Measurements from ENCODE around the gene ZNF830. TPM values are rescaled to one million over a fixed set of nuclear protein-coding genes. Genes with fewer than 3 reads are reported as not detected.
"Not testable (repeated sequence)": the region's sequence is repeated elsewhere in the genome, so short reads cannot be mapped to it uniquely, and the experiment has no call there.

The ZNF830 gene
- total RNA-seq, 1 donor = 13.0 TPM

DNA sequence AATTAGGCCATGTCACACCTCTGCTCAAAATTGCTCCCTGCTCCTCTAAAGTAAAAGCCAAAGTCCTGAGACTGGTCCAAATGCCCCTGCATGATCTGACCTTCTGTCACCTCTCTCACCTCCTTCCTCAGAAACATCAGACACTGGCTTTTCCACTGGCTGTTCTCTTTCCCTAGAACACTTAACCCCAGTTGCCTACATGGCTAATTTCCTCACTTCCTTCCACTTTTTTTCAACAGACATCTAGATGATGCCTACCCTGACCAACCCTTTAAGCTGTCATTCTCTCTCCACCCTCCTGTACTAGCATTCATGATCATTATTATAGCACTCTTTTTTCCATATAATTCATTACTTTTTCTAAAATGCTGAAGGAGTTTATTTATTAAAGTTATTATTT lies 31.1 kb upstream of the ZNF830 start:
- H3K4me3 ChIP-seq (ENCODE audit: low read depth, low read length) = no peak overlapping the region
- TF ChIP-seq, protein P1, sequence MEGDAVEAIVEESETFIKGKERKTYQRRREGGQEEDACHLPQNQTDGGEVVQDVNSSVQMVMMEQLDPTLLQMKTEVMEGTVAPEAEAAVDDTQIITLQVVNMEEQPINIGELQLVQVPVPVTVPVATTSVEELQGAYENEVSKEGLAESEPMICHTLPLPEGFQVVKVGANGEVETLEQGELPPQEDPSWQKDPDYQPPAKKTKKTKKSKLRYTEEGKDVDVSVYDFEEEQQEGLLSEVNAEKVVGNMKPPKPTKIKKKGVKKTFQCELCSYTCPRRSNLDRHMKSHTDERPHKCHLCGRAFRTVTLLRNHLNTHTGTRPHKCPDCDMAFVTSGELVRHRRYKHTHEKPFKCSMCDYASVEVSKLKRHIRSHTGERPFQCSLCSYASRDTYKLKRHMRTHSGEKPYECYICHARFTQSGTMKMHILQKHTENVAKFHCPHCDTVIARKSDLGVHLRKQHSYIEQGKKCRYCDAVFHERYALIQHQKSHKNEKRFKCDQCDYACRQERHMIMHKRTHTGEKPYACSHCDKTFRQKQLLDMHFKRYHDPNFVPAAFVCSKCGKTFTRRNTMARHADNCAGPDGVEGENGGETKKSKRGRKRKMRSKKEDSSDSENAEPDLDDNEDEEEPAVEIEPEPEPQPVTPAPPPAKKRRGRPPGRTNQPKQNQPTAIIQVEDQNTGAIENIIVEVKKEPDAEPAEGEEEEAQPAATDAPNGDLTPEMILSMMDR (IDR thresholded peaks at IDR 0.05; ENCODE audit: insufficient read depth, low read depth, low read length) = no peak

DNA sequence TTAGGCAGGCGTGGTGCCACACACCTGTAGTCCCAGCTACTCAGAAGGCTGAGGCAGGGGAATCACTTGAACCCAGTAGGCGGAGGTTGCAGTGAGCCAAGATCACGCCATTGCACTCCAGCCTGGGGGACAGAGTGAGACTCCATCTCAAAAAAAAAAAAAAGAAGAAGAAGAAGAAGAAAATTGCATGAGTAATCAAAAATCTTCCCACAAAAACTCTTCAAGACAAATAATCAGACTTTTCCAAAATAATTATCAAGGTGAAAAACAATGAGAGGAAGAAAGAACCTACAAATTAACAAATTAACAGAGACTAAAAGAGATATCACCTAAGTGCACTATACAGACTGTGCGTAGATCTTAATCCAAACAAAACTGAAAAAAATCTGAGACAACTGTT lies 10.6 kb upstream of the ZNF830 start:
- DNase-seq (ENCODE audit: low read depth) = not testable (repeated sequence)

More for the DNA sequence above, 31.1 kb upstream of the ZNF830 start:
- DNase-seq (ENCODE audit: low read depth) = no peak

DNA sequence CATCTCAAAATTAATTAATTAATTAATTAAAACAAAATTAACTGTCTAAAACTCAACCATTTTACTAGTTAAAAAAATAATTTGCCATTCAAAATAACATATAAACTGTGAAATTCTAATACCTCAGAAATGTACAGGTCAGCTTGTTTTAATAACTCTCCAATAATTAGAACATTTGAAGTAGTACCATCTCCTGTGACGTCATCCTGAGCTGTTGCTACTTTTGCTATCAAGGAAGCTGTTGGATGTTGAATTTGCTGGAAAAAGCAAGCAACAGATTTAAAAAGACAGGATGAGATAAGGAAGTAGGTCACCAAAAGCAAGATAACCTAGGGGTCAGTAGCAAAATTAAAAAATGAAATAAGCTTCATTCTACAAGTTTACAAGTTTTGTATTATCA lies 2.9 kb upstream of the ZNF830 start:
- H3K4me3 ChIP-seq (ENCODE audit: low read depth, low read length) = no peak overlapping the region
- TF ChIP-seq, protein P1 (IDR thresholded peaks at IDR 0.05; ENCODE audit: insufficient read depth, low read depth, low read length) = no peak

More for the DNA sequence above, 10.6 kb upstream of the ZNF830 start:
- H3K4me3 ChIP-seq (ENCODE audit: low read depth, low read length) = not testable (repeated sequence)

DNA sequence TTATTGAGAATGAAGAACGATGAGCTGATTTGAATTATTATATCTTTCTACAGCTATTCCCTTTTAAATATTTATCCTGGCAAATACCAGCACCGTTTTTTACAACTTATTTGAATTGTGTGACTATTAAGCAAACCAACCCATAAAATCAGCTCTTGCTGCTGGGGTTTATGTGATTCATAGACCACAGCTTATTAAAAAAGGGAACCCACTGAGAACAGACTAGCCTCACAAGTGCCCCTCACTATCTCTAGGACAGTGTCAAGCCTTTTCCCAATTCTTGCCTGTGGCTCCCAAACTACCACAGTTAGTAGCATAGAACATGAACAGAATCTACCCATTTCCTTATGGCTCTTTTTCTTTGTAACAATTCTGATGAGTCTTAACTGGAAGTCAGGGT lies 12.8 kb downstream of the ZNF830 start:
- H3K4me3 ChIP-seq (ENCODE audit: low read depth, low read length) = no peak overlapping the region
- TF ChIP-seq, protein P1 (IDR thresholded peaks at IDR 0.05; ENCODE audit: insufficient read depth, low read depth, low read length) = no peak
- DNase-seq (ENCODE audit: low read depth) = peak; percentile 57

More for the DNA sequence above, 2.9 kb upstream of the ZNF830 start:
- DNase-seq (ENCODE audit: low read depth) = no peak

DNA sequence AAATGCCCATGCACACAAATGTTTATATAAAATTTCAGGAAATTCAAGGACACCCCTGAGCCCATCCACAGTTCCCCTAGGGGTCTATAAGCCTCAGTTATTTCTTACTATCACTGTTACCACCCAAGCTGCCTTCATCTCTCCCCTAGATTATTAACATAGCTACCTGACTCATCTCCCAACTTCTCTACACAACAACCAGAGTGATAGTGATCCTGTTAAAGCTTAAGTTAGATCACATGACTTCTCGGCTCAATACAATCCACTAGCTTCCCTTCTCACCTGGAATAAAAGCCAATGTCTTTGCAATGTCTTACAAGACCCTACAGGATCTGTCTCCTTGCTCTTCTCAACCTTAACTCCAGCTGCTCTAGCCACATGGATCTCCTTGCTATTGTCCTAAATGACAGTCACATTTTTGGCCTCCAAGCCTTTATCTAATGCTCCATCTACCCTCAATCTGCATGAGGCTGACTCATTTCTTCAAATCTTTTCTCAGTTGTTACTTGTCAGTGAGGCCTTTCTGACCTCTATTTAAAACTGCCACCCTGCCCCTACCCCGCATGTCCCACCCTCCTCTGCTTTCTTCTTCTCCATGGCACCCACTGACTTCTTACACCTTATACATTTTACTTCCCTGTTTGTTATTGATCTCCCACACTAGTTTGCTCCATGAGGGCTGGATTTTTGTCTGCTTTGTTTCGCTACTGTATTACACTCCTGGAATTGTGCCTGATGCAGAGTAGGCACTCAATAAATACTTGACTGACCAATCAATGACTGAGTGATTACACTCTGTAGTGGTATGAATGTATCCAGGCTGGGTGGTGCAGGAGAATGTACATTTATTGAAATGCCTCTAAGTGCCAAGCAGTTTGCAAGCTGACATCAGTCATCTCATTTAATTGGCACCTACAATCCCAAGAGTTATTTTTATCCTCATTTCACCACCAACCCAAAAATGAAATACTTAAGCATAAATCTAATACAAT lies 13.8 kb downstream of the ZNF830 start:
- no peak for DNase-seq (ENCODE audit: low read depth)
- TF ChIP-seq, protein P1 (IDR thresholded peaks at IDR 0.05; ENCODE audit: insufficient read depth, low read depth, low read length) = no peak

DNA sequence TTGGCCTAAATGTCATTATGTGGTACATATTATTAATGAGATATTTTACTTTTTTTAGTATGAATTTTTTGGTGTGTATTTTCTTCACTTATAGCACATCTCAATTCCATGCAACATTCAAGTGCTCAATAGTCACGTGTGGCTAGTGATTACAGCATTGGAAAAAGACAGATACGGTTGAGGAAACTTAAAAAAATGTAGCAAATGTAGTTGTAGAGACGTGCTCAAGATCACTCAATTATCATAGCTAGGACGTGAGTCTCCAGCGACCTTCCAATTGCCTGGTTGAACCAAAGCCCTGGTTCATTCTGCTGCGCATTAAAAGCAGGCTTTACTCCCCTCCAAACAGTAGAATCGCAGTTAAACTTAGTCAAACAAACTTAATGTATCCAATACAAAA lies 17.8 kb downstream of the ZNF830 start:
- H3K4me3 ChIP-seq (ENCODE audit: low read depth, low read length) = no peak overlapping the region
- TF ChIP-seq, protein P1 (IDR thresholded peaks at IDR 0.05; ENCODE audit: insufficient read depth, low read depth, low read length) = no peak
- DNase-seq (ENCODE audit: low read depth) = no peak

More for the DNA sequence above, 13.8 kb downstream of the ZNF830 start:
- H3K4me3 ChIP-seq (ENCODE audit: low read depth, low read length) = no peak overlapping the region

DNA sequence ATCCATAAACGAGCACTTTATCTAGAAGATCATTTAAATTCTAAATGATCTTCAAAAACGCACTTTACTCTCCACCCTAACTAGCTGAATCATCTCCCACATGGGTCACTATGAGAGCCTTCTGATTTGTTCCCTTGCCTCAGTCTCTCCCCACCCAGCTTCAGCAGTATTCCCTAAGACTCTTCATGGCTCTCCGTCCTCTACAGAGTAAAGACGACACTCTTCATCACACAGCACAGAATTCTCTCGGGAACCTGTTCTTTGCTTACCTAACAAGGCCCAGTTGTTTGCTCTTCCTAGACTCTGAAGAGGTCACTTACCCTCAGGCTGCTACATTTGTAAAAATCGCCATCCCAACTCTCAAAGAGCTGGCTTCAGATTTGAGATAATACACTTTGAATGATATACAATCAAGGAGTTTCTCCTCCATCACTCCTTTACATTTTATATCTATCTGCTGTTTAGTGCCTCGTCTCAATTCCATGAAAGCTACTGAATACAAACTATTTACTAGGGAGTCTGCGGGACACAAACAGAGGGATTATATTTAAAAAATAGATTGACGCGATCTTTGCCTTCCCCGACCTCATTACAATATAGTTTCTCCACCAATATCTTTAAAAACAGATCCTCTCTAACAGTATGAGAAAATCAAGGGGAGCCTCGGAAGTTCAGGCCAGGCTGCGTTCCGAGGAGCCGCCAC lies 18.5 kb downstream of the ZNF830 start:
- DNase-seq (ENCODE audit: low read depth) = peak; percentile 8
- TF ChIP-seq, protein P1 (IDR thresholded peaks at IDR 0.05; ENCODE audit: insufficient read depth, low read depth, low read length) = no peak
- peak overlapping the region; percentile 84 for H3K4me3 ChIP-seq (ENCODE audit: low read depth, low read length)

Data from fibroblast of villous mesenchyme (primary cell).